Right atrium auricular region (tissue), 2 donors: ENCODE data around the gene HDAC10. TPM values are rescaled to one million over a fixed set of nuclear protein-coding genes. Genes with fewer than 3 reads are reported as not detected.

ENCODE experiments used
- DNase-seq: peaks from one replicate; pipeline ENCODE4 v3.0.0-alpha.2; 2019; ENCODE audit warnings: low spot score
- H3K27ac ChIP-seq, 2 donors: fragments of 200-600 bp; sonication (generic); 1 replicate in 1 of 2; 2 replicates in 1 of 2; pipeline ENCODE4 v1.5.1; 2016 to 2019
- H3K27me3 ChIP-seq, 2 donors: fragments of 200-600 bp; sonication (generic); one replicate each; pipeline versions ENCODE4 v1.5.1 to v1.6.0; 2017 to 2019
- H3K36me3 ChIP-seq: fragments of 200-600 bp; sonication (generic); one replicate; pipeline ENCODE4 v1.5.1; 2016
- H3K4me1 ChIP-seq, 2 donors: fragments of 200-600 bp; sonication (generic); one replicate each; pipeline versions ENCODE4 v1.5.1 to v1.6.0; 2017 to 2019
- H3K4me3 ChIP-seq, 2 donors: fragments of 200-600 bp; sonication (generic); 1 replicate in 1 of 2; 2 replicates in 1 of 2; pipeline ENCODE4 v1.5.1; 2017 to 2019; ENCODE audit warnings: mild to moderate bottlenecking in 1 of 2, moderate library complexity in 1 of 2
- H3K9me3 ChIP-seq, 2 donors: fragments of 200-600 bp; sonication (generic); one replicate each; pipeline ENCODE4 v1.5.1; 2019
- total RNA-seq, 2 donors: library from RNA; depleted of rRNA; stranded (reverse); fragments of >200 nt; gene quantifications; one replicate each; pipeline ENCODE4 v1.1.0, GENCODE V29; 2016
- TF ChIP-seq, protein P1 (sequence below), 2 donors: fragments of 200-600 bp; sonication (generic); IDR thresholded peaks; one replicate each; pipeline ENCODE4 v1.5.1; 2019; ENCODE audit warnings: antibody characterized with exemption in 2 of 2

The HDAC10 gene
- total RNA-seq, 2 donors from 2014 or later = 6.7 to 9.1 TPM

DNA sequence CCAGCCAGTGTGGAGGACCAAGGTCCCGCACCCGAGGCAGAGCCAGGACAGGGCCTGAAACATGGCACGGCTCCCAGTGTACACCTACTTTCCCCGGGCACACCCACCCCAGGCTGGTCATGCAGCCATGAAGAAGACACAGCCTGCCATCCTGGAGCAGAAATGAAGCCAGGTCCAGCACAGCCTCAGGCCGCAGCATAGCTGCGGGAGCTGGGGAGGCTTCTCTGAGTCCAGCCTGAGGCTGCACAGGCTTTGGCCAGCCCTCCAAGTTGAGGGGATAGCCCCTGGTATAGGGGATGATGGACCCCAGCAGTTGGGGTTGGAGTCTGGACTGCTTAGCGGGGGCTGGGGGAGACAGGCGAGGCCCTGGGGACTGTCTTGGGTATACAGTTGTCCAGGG lies 2.9 kb upstream of the HDAC10 start:
- no peak overlapping the region for H3K4me3 ChIP-seq
- DNase-seq = no peak
- TF ChIP-seq, protein P1, sequence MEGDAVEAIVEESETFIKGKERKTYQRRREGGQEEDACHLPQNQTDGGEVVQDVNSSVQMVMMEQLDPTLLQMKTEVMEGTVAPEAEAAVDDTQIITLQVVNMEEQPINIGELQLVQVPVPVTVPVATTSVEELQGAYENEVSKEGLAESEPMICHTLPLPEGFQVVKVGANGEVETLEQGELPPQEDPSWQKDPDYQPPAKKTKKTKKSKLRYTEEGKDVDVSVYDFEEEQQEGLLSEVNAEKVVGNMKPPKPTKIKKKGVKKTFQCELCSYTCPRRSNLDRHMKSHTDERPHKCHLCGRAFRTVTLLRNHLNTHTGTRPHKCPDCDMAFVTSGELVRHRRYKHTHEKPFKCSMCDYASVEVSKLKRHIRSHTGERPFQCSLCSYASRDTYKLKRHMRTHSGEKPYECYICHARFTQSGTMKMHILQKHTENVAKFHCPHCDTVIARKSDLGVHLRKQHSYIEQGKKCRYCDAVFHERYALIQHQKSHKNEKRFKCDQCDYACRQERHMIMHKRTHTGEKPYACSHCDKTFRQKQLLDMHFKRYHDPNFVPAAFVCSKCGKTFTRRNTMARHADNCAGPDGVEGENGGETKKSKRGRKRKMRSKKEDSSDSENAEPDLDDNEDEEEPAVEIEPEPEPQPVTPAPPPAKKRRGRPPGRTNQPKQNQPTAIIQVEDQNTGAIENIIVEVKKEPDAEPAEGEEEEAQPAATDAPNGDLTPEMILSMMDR (IDR thresholded peaks at IDR 0.05) = no peak
- no peaks in the 10 kb centered on the region for H3K27me3 ChIP-seq
- H3K36me3 ChIP-seq = no peaks in the 10 kb centered on the region
- H3K4me1 ChIP-seq = peaks cover 0 to 46% of the 10 kb centered on the region in 2 donors
- H3K27ac ChIP-seq = no peak overlapping the region
- H3K9me3 ChIP-seq = no peaks in the 10 kb centered on the region

DNA sequence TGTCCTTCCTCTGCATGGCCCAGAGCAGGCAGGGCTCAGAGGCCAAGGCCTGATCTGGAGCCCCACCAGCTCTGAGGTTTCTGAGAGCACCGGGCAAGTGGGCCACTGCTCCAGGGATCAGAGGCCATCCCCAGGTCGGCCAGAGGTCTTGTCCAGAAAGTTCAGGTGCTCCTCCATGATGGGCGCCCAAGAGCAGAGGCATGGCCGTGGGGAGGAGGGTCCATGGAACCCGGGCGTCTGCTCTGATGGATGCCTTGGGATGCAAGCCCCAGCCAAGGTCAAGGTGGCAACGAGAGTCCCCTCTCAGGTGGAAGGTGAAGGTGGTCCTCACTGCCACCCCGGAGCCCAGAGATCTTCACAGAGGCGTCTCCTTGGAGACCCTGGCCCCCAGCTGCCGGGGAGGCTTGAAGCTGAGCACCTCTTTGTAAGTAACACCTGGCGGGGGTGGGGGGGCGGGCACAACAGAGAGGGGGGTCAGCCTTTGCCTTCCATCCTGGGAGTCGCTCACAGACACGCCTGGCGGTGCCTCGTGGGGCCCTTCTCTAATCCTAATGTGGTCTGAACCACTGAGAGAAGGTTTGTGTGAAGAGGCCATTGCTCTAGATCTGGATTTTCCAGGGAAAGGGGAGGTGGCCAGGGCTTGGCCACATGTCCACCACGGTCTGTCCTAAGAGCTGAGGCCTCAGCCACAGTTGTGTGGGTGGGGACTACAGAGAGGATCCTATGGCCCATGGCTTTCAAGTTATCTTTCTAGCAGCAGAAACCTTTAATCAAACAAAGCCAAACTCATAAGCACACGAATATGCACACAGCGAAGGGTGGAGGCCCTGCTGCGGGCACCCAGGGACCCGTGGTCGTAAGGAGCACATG lies 2.2 kb upstream of the HDAC10 start:
- Histone ChIP-seq H3K36me3 (no peaks in the 10 kb centered on the region), H3K27me3 (no peaks in the 10 kb centered on the region), H3K4me3 (no peak overlapping the region), H3K27ac (no peak overlapping the region), H3K9me3 (no peaks in the 10 kb centered on the region), H3K4me1 (peaks cover 0 to 40% of the 10 kb centered on the region in 2 donors)
- DNase-seq = no peak
- TF ChIP-seq, protein P1 (IDR thresholded peaks at IDR 0.05) = no peak

DNA sequence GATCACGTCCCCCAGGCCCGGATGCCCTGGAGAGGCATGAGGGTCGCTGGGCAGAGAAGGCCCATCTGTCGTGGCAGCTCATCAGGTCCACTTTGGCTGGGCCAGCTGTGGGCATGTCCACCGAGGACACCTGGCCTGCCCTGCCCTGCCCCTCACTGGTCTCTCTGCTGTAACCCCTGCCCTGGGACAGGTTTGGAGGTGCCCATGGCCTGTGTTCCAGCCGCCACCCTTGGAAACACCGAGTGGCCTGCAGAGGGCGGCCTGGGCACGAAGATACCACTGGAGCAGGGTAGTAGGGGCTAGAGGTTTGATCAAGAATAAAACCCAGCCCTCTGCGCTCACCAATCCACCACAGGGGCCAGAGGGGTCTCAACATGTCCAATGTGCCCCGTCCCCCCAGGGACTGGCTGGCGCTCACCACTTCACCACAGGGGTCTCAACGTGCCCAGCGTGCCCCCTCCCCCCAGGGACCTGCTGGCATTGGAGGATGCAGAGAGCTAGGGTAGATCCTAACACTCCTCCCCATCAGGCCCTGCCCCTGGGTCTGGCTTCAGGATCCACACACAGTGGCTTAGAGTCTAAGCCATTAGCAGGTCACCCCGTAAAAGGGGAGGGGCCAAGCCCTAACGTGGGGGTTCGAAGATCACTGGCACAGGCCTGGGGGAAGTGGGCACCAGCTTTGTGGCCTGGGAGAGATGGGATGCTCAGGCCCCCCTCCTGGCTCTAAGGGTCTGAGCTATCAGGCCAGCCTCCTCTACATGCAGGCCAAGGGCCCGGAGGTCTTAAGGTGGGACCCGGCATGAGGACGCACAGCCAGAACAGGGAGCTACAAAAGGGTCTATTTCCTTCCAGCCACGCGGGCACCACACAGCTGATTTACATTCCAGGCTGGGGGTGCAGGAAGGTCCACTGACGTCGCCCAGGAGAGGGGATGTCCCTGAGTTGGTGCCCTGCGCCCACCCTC lies 1.3 kb upstream of the HDAC10 start:
- TF ChIP-seq, protein P1 (IDR thresholded peaks at IDR 0.05) = peak; percentile 54 to 80
- Histone ChIP-seq H3K9me3 (no peaks in the 10 kb centered on the region), H3K4me3 (peak overlapping the region in 1 of 2 donors; percentile 64), H3K36me3 (no peaks in the 10 kb centered on the region), H3K27me3 (no peaks in the 10 kb centered on the region), H3K4me1 (peaks cover 0 to 30% of the 10 kb centered on the region in 2 donors), H3K27ac (peak overlapping the region; percentile 40 to 54)
- DNase-seq = peak; percentile 88

DNA sequence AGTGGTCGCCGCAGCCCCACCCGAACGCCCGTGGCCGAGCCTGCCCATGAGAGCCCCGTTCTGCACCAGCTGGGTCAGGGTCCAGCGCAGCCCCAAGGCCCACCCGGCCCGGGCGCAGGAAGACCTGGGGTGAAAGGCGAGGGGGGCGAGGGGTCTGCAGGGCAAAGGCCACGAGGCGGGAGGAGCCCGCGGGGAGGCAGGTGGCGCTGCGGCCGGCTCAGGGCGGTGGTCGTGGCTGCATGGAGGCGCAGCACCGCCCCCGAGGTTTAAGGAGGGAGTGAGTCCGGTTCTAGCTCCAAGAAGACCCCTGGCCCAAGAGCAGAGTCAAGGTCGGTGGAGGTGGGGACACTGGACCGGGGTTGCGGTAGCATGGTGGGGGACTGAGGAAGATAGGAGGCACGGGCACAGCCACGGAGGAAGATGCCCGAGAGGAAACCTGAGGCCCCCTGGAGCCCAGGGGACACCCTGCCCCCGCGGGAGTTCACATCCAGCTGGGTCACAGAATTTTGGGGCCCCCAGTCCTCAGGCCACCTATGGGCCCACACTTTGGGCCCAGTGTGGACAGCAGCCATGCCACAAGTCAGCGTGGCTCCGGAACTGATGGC lies 514 bp upstream of the HDAC10 start:
- Histone ChIP-seq H3K27ac (peak overlapping the region; percentile 40 to 54), H3K36me3 (no peaks in the 10 kb centered on the region), H3K9me3 (no peaks in the 10 kb centered on the region), H3K27me3 (no peaks in the 10 kb centered on the region), H3K4me3 (peak overlapping the region; percentile 57 to 64), H3K4me1 (peaks cover 0 to 27% of the 10 kb centered on the region in 2 donors)
- TF ChIP-seq, protein P1 (IDR thresholded peaks at IDR 0.05) = no peak
- no peak for DNase-seq

DNA sequence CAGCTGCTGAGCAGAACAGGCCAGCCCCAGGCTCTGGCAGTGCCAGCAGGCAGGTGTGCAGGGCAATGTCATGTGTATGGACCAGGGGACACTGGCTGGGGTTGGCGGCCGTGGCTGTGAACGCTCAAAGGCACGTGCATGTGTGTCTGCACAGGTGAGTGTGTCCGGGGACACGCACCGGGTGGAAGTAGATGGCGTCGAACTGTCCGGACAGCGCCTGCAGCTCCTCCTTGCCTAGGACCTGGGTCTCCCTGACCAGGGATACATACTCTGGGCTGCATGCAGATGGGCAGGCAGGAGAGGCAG lies 863 bp downstream of the HDAC10 start:
- peaks cover 0 to 38% of the 10 kb centered on the region in 2 donors for H3K4me1 ChIP-seq
- peak overlapping the region; percentile 57 to 64 for H3K4me3 ChIP-seq
- H3K27ac ChIP-seq = no peak overlapping the region
- no peaks in the 10 kb centered on the region for H3K9me3 ChIP-seq
- no peaks in the 10 kb centered on the region for H3K27me3 ChIP-seq
- H3K36me3 ChIP-seq = no peaks in the 10 kb centered on the region
- TF ChIP-seq, protein P1 (IDR thresholded peaks at IDR 0.05) = no peak
- no peak for DNase-seq
